Right lobe of liver (tissue), 4 donors: ENCODE data around the gene CAMP.

Experiments used
- POLR2A ChIP-seq: fragments of 450-650 bp; IDR thresholded peaks from one replicate; pipeline ENCODE4 v1.6.1; 2017; ENCODE audit warnings: antibody characterized with exemption, mild to moderate bottlenecking
- TF ChIP-seq, protein P1 (sequence below), 4 donors: fragments of 200-600 bp in 3 of 4; fragments of 450-650 bp in 1 of 4; IDR thresholded peaks; one replicate each; pipeline versions ENCODE4 v1.5.1 to v1.8.0; 2016 to 2022; ENCODE audit warnings: antibody characterized with exemption in 4 of 4, mild to moderate bottlenecking in 2 of 4
- donor health status: DM: no; HTN: no; CAD: no.
- donor health status: DM: no; HTN: no; CAD: no.
- donor health status: DM: no; HTN: yes; CAD: no.

DNA sequence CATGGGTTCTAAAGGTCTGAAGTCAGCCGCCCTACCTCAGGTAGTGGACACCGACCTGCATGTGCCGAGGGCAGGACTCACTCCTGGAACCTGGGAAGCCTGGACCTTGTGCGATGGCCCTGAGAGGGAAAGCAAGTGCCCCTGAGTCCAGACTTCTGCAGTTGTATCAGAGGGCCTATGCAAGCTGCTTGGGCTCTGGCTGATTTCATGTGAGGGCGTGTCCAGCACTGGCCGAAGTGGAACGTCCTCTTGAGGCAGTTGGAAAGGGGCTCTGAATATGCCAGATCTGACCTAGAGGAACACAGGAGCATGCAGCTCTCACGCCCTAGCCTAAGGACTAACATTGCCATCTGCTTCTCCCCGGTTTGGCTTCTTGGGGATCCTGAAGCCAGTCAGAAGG lies 2.5 kb upstream of the CAMP start:
- TF ChIP-seq, protein P1, sequence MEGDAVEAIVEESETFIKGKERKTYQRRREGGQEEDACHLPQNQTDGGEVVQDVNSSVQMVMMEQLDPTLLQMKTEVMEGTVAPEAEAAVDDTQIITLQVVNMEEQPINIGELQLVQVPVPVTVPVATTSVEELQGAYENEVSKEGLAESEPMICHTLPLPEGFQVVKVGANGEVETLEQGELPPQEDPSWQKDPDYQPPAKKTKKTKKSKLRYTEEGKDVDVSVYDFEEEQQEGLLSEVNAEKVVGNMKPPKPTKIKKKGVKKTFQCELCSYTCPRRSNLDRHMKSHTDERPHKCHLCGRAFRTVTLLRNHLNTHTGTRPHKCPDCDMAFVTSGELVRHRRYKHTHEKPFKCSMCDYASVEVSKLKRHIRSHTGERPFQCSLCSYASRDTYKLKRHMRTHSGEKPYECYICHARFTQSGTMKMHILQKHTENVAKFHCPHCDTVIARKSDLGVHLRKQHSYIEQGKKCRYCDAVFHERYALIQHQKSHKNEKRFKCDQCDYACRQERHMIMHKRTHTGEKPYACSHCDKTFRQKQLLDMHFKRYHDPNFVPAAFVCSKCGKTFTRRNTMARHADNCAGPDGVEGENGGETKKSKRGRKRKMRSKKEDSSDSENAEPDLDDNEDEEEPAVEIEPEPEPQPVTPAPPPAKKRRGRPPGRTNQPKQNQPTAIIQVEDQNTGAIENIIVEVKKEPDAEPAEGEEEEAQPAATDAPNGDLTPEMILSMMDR (IDR thresholded peaks at IDR 0.05) = no peak
- TF ChIP-seq POLR2A = no peak
